GM21526 (cell line): ENCODE results near the gene POLR1B.

Experiments
- ATAC-seq: cut with Tn5 transposase; IDR thresholded peaks from one replicate; pipeline ENCODE4 v1.9.1; 2021; ENCODE audit warnings: moderate library complexity; ENCODE audit not compliant: unreplicated experiment, low FRiP score

POLR1B gene

GRCh38 chr2:112625474-112626114 is 83.3 kb downstream of the POLR1B start:
- ATAC-seq, result no peak

- no peak for ATAC-seq
These were observed 84.4 kb downstream of the POLR1B start for GRCh38 chr2:112626604-112627059.
